Frontal cortex (tissue), 4 donors: ENCODE measurements around the gene MOGAT2. TPM values are rescaled to one million over a fixed set of nuclear protein-coding genes. Genes with fewer than 3 reads are reported as not detected.
"Not testable (repeated sequence)": the region's sequence is repeated elsewhere in the genome, so short reads cannot be mapped to it uniquely, and the experiment has no call there.

ENCODE experiments used
- DNase-seq, 2 donors: peaks; one replicate each; pipeline ENCODE4 v3.0.0; 2012; ENCODE audit warnings: low spot score in 2 of 2
- FAIRE-seq: peaks from 2 replicates; lab custom pipeline; 2012; peaks lifted over from hg19 to GRCh38; lab: Jason Lieb, UNC
- total RNA-seq: library from RNA; depleted of rRNA; stranded (reverse); fragments of >200 nt; gene quantifications from one replicate; pipeline ENCODE4 v1.2.3, GENCODE V29; 2014
- donor health status: control.
- donor health status: control.
- donor health status: control.

The MOGAT2 gene
- total RNA-seq, 1 donor from 2014 or later: not detected

- not testable (repeated sequence) for DNase-seq, FAIRE-seq
Observed at GRCh38 chr11:75748729-75749273, 31.2 kb downstream of the MOGAT2 start.

- FAIRE-seq, DNase-seq: not testable (repeated sequence)
Observed at GRCh38 chr11:75754933-75755332, 37.3 kb downstream of the MOGAT2 start.

- DNase-seq: no peak
- no peak for FAIRE-seq
Observed at GRCh38 chr11:75757651-75758050, 40.0 kb downstream of the MOGAT2 start.

GRCh38 chr11:75759832-75760231 lies 42.2 kb downstream of the MOGAT2 start:
- FAIRE-seq (no peak), DNase-seq (no peak)

GRCh38 chr11:75760243-75760642 lies 42.6 kb downstream of the MOGAT2 start:
- FAIRE-seq (no peak), DNase-seq (no peak)

DNA sequence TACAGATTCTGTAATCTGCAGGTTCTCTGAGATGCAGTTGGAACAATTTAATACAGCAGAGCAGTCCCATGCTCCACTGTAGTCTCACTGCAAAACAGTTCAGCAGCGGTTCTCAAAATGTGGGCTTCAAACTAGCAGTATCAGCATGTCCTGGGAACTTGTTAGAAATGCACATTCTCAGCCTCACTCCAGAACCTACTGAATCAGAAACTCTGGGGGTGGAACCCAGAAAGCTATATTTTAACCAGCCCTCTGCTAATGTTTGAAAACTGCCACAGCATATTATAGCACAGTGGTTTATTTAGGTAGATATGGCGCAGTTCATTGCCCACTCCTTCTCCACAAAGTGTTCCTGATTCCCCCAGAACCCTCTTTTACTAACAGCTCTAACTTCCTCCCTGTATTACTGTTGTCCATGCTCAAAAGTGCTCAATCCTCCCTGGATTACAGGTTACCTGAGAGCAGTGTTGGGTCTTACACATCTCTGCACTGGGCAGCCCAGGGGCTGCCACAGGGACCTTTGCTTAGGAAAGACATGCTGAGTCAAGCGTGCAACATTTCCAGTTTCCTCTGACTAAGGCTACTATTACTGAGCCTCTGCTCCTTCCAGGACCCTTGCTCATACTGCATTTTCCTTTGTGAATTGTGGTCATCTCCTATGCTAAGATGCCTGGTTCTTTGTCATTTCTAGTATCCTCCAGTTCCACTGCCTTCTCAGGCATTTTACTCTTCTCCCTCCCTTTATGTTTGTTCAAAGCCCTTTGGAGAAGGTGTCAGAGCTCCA lies 43.3 kb downstream of the MOGAT2 start:
- DNase-seq (no peak), FAIRE-seq (no peak)

GRCh38 chr11:75762158-75762557 lies 44.5 kb downstream of the MOGAT2 start:
- FAIRE-seq (no peak), DNase-seq (no peak)

- DNase-seq (no peak), FAIRE-seq (no peak)
Observed at GRCh38 chr11:75762885-75763284, 45.2 kb downstream of the MOGAT2 start.

DNA sequence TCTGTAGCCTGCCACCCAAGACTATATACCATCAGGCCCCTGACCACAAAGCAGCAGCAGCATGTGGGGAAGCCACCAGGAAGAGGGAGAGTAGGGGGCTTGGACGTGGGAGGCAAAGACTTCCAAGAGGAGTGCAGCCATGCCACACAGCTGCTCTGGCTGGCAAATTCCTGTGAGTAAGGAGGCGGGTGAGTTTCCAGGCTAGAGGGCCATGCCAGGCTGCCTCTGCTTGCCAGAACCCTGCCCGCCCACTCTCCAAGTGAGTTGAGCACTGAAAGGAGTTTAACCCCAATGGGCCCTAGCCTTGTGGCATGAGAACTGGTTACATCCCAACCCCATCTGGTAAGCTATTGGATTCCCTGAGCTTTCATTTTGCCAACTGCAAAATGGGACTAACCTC lies 46.2 kb downstream of the MOGAT2 start:
- no peak for FAIRE-seq
- no peak for DNase-seq

- DNase-seq: no peak
Observed at GRCh38 chr11:75765116-75765515, 47.5 kb downstream of the MOGAT2 start.

GRCh38 chr11:75766443-75767227 lies 49.0 kb downstream of the MOGAT2 start:
- FAIRE-seq: no peak
- DNase-seq: no peak

More at GRCh38 chr11:75765116-75765515, 47.5 kb downstream of the MOGAT2 start:
- no peak for FAIRE-seq

DNA sequence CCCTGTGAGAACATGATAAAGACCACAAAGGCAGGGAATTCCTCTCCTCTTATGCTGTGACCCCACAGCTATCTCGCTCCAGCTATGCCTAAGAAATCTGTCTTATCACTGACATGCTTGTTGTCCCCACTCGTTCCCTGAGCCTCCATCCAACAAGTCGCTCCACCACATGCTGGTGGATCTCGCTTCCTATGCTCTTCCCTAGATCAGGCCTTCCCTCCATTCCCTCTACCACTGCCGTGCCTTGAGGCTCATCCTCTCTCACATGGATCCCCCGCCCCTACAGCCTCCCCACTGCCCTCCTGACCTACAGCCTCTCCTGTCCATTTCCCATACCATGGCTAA lies 49.6 kb downstream of the MOGAT2 start:
- DNase-seq: no peak
- no peak for FAIRE-seq

GRCh38 chr11:75767793-75768111 lies 50.1 kb downstream of the MOGAT2 start:
- no peak for DNase-seq
- FAIRE-seq: no peak

- peak; percentile 78 to 86 for DNase-seq
- no peak for FAIRE-seq
Observed at GRCh38 chr11:75768112-75768908, 50.7 kb downstream of the MOGAT2 start, which contains the start of gene DGAT2. Gene DGAT2 (plus strand): TSS chr11:75768778. CDS start chr11:75768992, 214 bp downstream.

- FAIRE-seq: no peak
- DNase-seq: no peak
Observed at GRCh38 chr11:75768909-75769771, 51.5 kb downstream of the MOGAT2 start.

- no peak for FAIRE-seq
- DNase-seq: no peak
Observed at GRCh38 chr11:75770102-75770501, 52.5 kb downstream of the MOGAT2 start.

GRCh38 chr11:75771646-75772410 lies 54.2 kb downstream of the MOGAT2 start:
- DNase-seq (no peak), FAIRE-seq (no peak)

GRCh38 chr11:75773595-75774353 lies 56.1 kb downstream of the MOGAT2 start:
- no peak for DNase-seq

More at GRCh38 chr11:75773595-75774353, 56.1 kb downstream of the MOGAT2 start:
- FAIRE-seq: no peak
